Esophagus muscularis mucosa (tissue), 3 donors: Measurements from ENCODE around the gene HDGFL3.

Experiments
- CTCF ChIP-seq, 3 experiments: fragments of 200-600 bp in 2 of 3; fragments of 450-650 bp in 1 of 3; sonication (generic) in 2 of 3; IDR thresholded peaks; one replicate each; pipeline ENCODE4 v1.5.1; 2017 to 2019; ENCODE audit warnings: antibody characterized with exemption in 3 of 3, mild to moderate bottlenecking in 2 of 3, moderate library complexity in 1 of 3
- POLR2AphosphoS5 ChIP-seq, 2 donors: sonication (generic); formaldehyde crosslinking; IDR thresholded peaks; one replicate each; pipeline ENCODE4 v1.6.1; 2017; ENCODE audit warnings: antibody characterized with exemption in 2 of 2

GRCh38 chr15:83209333-83209732 is 1.7 kb upstream of the HDGFL3 start:
- TF ChIP-seq CTCF (IDR thresholded peaks at IDR 0.05), result no peak
- no peak for TF ChIP-seq POLR2AphosphoS5 (IDR thresholded peaks at IDR 0.05)
